Tibial nerve (tissue), 4 donors: ENCODE results near the gene ZNF132. TPM values are rescaled to one million over a fixed set of nuclear protein-coding genes. Genes with fewer than 3 reads are reported as not detected.

ENCODE experiments used
- DNase-seq, 2 donors: peaks; one replicate each; pipeline ENCODE4 v3.0.0-alpha.2; 2019; ENCODE audit warnings: low spot score in 2 of 2
- H3K27ac ChIP-seq, 4 donors: fragments of 200-600 bp; sonication (generic) in 3 of 4; one replicate each; pipeline ENCODE4 v1.5.1; 2017 to 2019; ENCODE audit warnings: mild to moderate bottlenecking in 1 of 4
- H3K27me3 ChIP-seq, 2 donors: fragments of 200-600 bp; sonication (generic) in 1 of 2; one replicate each; pipeline versions ENCODE4 v1.5.1 to v1.6.0; 2017 to 2019
- H3K36me3 ChIP-seq, 3 donors: fragments of 200-600 bp; sonication (generic); one replicate each; pipeline ENCODE4 v1.5.1; 2018 to 2019
- H3K4me1 ChIP-seq, 4 donors: fragments of 200-600 bp; sonication (generic) in 3 of 4; one replicate each; pipeline ENCODE4 v1.5.1; 2017 to 2019
- H3K4me3 ChIP-seq, 4 donors: fragments of 200-600 bp; sonication (generic) in 3 of 4; one replicate each; pipeline ENCODE4 v1.5.1; 2017 to 2019; ENCODE audit warnings: mild to moderate bottlenecking in 1 of 4, moderate library complexity in 1 of 4
- H3K9me3 ChIP-seq, 4 donors: fragments of 200-600 bp; sonication (generic) in 3 of 4; one replicate each; pipeline ENCODE4 v1.5.1; 2017 to 2019
- CTCF ChIP-seq, 5 experiments: fragments of 200-600 bp in 3 of 5; fragments of 450-650 bp in 2 of 5; sonication (generic) in 3 of 5; IDR thresholded peaks; one replicate each; pipeline ENCODE4 v1.5.1; 2016 to 2019; ENCODE audit warnings: antibody characterized with exemption in 5 of 5, mild to moderate bottlenecking in 3 of 5, moderate library complexity in 2 of 5
- EP300 ChIP-seq, 2 donors: sonication (generic); formaldehyde crosslinking; IDR thresholded peaks; one replicate each; pipeline ENCODE4 v1.6.1; 2017; ENCODE audit warnings: antibody characterized with exemption in 2 of 2, mild to moderate bottlenecking in 1 of 2
- POLR2A ChIP-seq, 2 donors: fragments of 450-650 bp; IDR thresholded peaks; one replicate each; pipeline ENCODE4 v1.6.1; 2017; ENCODE audit warnings: antibody characterized with exemption in 2 of 2, mild to moderate bottlenecking in 2 of 2, moderate library complexity in 2 of 2
- WGBS, 2 donors: methylation state at CpG; one replicate each; pipeline ENCODE4 v1.1.5; 2018; 5-methylcytosine and 5-hydroxymethylcytosine counted together
- total RNA-seq, 4 donors: library from RNA; depleted of rRNA; stranded (reverse); fragments of >200 nt; gene quantifications; one replicate each; pipeline ENCODE4 v1.1.0, GENCODE V29; 2016

The ZNF132 gene
- total RNA-seq, 4 donors from 2014 or later = 5.0 to 12.6 (median 8.2) TPM

GRCh38 chr19:58476498-58477015 is 36.6 kb upstream of the ZNF132 start:
- H3K27me3 ChIP-seq = no peaks in the 10 kb centered on the region
- H3K9me3 ChIP-seq = no peaks in the 10 kb centered on the region
- peak overlapping the region; percentile 67 to 75 (median 71) for H3K4me3 ChIP-seq
- peaks cover 0 to 26% (median 18%) of the 10 kb centered on the region in 4 donors for H3K4me1 ChIP-seq
- TF ChIP-seq EP300 (IDR thresholded peaks at IDR 0.05) (no peak), POLR2A (IDR thresholded peaks at IDR 0.05) (no peak), CTCF (IDR thresholded peaks at IDR 0.05) (no peak)
- no peak for DNase-seq
- H3K36me3 ChIP-seq = peaks cover 0 to 67% (median 0%) of the 10 kb centered on the region in 3 donors
- 2 to 5% methylated on average over 23 to 25 of the region's 27 CpGs for WGBS, 2 donors
- H3K27ac ChIP-seq = peak overlapping the region; percentile 84 to 94 (median 90)

GRCh38 chr19:58475714-58476497 is 36.0 kb upstream of the ZNF132 start, which contains the start of gene ZNF446:
Gene ZNF446, plus strand, starts transcription at chr19:58476352. Its CDS starts 867 bp downstream, at chr19:58477219.
- H3K9me3 ChIP-seq = no peaks in the 10 kb centered on the region
- peak; percentile 91 to 92 for TF ChIP-seq EP300 (IDR thresholded peaks at IDR 0.05)
- peak; percentile 5 to 66 for TF ChIP-seq POLR2A (IDR thresholded peaks at IDR 0.05)
- peak in 2 of 5 experiments; percentile 21 to 39 for TF ChIP-seq CTCF (IDR thresholded peaks at IDR 0.05)
- H3K27ac ChIP-seq = peak within 1 kb of the TSS; percentile 84 to 94 (median 90)
- H3K4me3 ChIP-seq = peak within 1 kb of the TSS; percentile 67 to 75 (median 71)
- no peaks in the 10 kb centered on the region for H3K27me3 ChIP-seq
- 1% methylated on average over 22 to 34 of the region's 64 CpGs for WGBS, 2 donors
- DNase-seq = peak; percentile 98 to 99
- H3K36me3 ChIP-seq = peaks cover 0 to 67% (median 0%) of the 10 kb centered on the region in 3 donors
- H3K4me1 ChIP-seq = peaks cover 0 to 26% (median 18%) of the 10 kb centered on the region in 4 donors

DNA sequence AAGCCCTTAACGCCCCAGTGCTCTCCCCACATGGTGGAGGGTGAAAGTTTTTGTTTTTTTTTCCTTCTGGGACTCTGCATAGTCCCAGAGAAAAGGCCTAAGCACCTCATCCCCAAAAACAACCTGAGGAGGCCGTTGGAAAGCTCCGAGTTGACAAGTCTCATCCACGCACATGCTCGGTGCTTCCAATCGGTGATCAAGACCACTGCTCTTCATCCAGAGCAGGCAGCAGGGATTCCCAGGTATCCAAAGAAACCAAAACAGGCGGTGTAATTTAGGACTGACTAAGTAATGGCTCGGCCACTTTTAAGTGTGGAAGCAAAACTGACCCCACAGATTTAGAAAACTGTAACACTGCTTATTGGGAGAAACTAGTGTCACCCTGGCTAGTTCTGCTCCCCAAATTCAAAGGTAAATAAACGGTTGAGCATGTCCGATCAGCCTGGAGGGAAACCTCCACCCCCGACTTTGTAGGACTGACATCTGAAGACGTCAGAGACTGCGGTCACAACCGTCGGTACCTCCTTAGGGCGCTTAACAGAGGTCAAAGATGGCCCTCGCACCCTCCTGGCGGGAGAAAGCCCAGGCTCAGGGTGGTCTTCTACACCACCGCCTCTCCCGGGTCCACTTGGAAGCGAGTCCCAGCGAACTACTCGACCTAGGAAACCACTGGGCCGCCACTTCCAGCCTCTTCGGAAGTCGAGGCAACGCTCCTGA is 35.2 kb upstream of the ZNF132 start:
- peaks cover 0 to 26% (median 18%) of the 10 kb centered on the region in 4 donors for H3K4me1 ChIP-seq
- DNase-seq = no peak
- H3K9me3 ChIP-seq = no peaks in the 10 kb centered on the region
- no peaks in the 10 kb centered on the region for H3K27me3 ChIP-seq
- 23 to 28% methylated on average over 21 to 25 of the region's 27 CpGs for WGBS, 2 donors
- peak overlapping the region; percentile 84 to 94 (median 90) for H3K27ac ChIP-seq
- no peak for TF ChIP-seq POLR2A (IDR thresholded peaks at IDR 0.05)
- H3K36me3 ChIP-seq = peaks cover 0 to 67% (median 0%) of the 10 kb centered on the region in 3 donors
- H3K4me3 ChIP-seq = peak overlapping the region; percentile 67 to 75 (median 71)

GRCh38 chr19:58474291-58474996 is 34.5 kb upstream of the ZNF132 start:
- Histone ChIP-seq H3K27ac (peak overlapping the region in 2 of 4 donors; percentile 92 to 94), H3K4me1 (peaks cover 0 to 26% (median 18%) of the 10 kb centered on the region in 4 donors), H3K4me3 (no peak overlapping the region), H3K27me3 (no peaks in the 10 kb centered on the region), H3K9me3 (no peaks in the 10 kb centered on the region), H3K36me3 (peaks cover 0 to 67% (median 0%) of the 10 kb centered on the region in 3 donors)
- DNase-seq = no peak
- WGBS, 2 donors = 82 to 86% methylated on average over 12 of the region's 12 CpGs
- TF ChIP-seq EP300 (IDR thresholded peaks at IDR 0.05) (no peak), POLR2A (IDR thresholded peaks at IDR 0.05) (no peak), CTCF (IDR thresholded peaks at IDR 0.05) (no peak)

GRCh38 chr19:58473775-58474174 is 33.8 kb upstream of the ZNF132 start:
- H3K36me3 ChIP-seq = peaks cover 0 to 61% (median 0%) of the 10 kb centered on the region in 3 donors
- no peak for DNase-seq
- peaks cover 0 to 28% (median 18%) of the 10 kb centered on the region in 4 donors for H3K4me1 ChIP-seq
- H3K27ac ChIP-seq = no peak overlapping the region
- TF ChIP-seq POLR2A (IDR thresholded peaks at IDR 0.05) (no peak), CTCF (IDR thresholded peaks at IDR 0.05) (no peak), EP300 (IDR thresholded peaks at IDR 0.05) (no peak)
- no peaks in the 10 kb centered on the region for H3K27me3 ChIP-seq
- H3K9me3 ChIP-seq = no peaks in the 10 kb centered on the region
- H3K4me3 ChIP-seq = no peak overlapping the region
